GM21723 (cell line): Measurements from ENCODE around the gene SPPL2B.

Experiments
- ATAC-seq: cut with Tn5 transposase; IDR thresholded peaks from one replicate; pipeline ENCODE4 v1.9.1; 2021; ENCODE audit warnings: mild to moderate bottlenecking, moderate library complexity; ENCODE audit not compliant: unreplicated experiment

The SPPL2B gene

GRCh38 chr19:2300533-2300932, 28.0 kb upstream of the SPPL2B start:
- no peak for ATAC-seq

GRCh38 chr19:2302319-2303210, 25.9 kb upstream of the SPPL2B start:
- ATAC-seq: no peak

GRCh38 chr19:2303211-2303798, 25.2 kb upstream of the SPPL2B start:
- no peak for ATAC-seq

- ATAC-seq: no peak
Observed at GRCh38 chr19:2305452-2306280, 22.8 kb upstream of the SPPL2B start.

GRCh38 chr19:2306281-2306806, 22.1 kb upstream of the SPPL2B start:
- no peak for ATAC-seq

- ATAC-seq: no peak
Observed at GRCh38 chr19:2306971-2307370, 21.5 kb upstream of the SPPL2B start.

- no peak for ATAC-seq
Observed at GRCh38 chr19:2307518-2308012, 20.9 kb upstream of the SPPL2B start.

- no peak for ATAC-seq
Observed at GRCh38 chr19:2308114-2308556, 20.3 kb upstream of the SPPL2B start, which contains the start of gene LINGO3. LINGO3 (minus strand) TSS chr19:2308154; CDS start chr19:2291776, 16,378 bp downstream.

- no peak for ATAC-seq
Observed at GRCh38 chr19:2309734-2310362, 18.6 kb upstream of the SPPL2B start.

- ATAC-seq: no peak
Observed at GRCh38 chr19:2311093-2311492, 17.4 kb upstream of the SPPL2B start.

GRCh38 chr19:2312820-2313501, 15.5 kb upstream of the SPPL2B start:
- no peak for ATAC-seq

GRCh38 chr19:2315121-2315817, 13.2 kb upstream of the SPPL2B start:
- no peak for ATAC-seq

GRCh38 chr19:2315818-2316353, 12.6 kb upstream of the SPPL2B start:
- no peak for ATAC-seq

- ATAC-seq: no peak
Observed at GRCh38 chr19:2317300-2317699, 11.2 kb upstream of the SPPL2B start.

GRCh38 chr19:2317756-2318155, 10.7 kb upstream of the SPPL2B start:
- no peak for ATAC-seq

GRCh38 chr19:2318923-2319322, 9.6 kb upstream of the SPPL2B start:
- ATAC-seq: no peak

- ATAC-seq: no peak
Observed at GRCh38 chr19:2319551-2319950, 8.9 kb upstream of the SPPL2B start.

GRCh38 chr19:2320049-2320448, 8.4 kb upstream of the SPPL2B start:
- no peak for ATAC-seq

GRCh38 chr19:2320939-2321338, 7.5 kb upstream of the SPPL2B start:
- no peak for ATAC-seq
